Thymus (tissue), 14 donors: Measurements from ENCODE around the gene NDFIP1. TPM values are rescaled to one million over a fixed set of nuclear protein-coding genes. Genes with fewer than 3 reads are reported as not detected.

ENCODE experiments used
- DNase-seq, 9 donors: peaks; one replicate each; pipeline ENCODE4 v3.0.0-alpha.2; 2013; ENCODE audit warnings: low spot score in 9 of 9, low read depth in 6 of 9, missing footprints in 1 of 9
- H3K27ac ChIP-seq, 2 donors: one replicate each; pipeline ENCODE4 v1.5.1; 2013; ENCODE audit warnings: control low read depth in 1 of 2, low read depth in 1 of 2, low read length in 1 of 2, mild to moderate bottlenecking in 1 of 2, moderate library complexity in 1 of 2
- H3K27me3 ChIP-seq, 2 donors: one replicate each; pipeline ENCODE4 v1.5.1; 2013; ENCODE audit warnings: low read length in 1 of 2; ENCODE audit not compliant: control insufficient read depth in 2 of 2, insufficient read depth in 1 of 2
- H3K36me3 ChIP-seq, 2 donors: one replicate each; pipeline ENCODE4 v1.5.1; 2013; ENCODE audit warnings: low read length in 1 of 2, mild to moderate bottlenecking in 1 of 2, moderate library complexity in 1 of 2; ENCODE audit not compliant: control insufficient read depth in 2 of 2, insufficient read depth in 2 of 2
- H3K4me1 ChIP-seq, 2 donors: one replicate each; pipeline ENCODE4 v1.5.1; 2013; ENCODE audit warnings: low read length in 2 of 2; ENCODE audit not compliant: control insufficient read depth in 2 of 2, insufficient read depth in 2 of 2
- H3K4me3 ChIP-seq, 2 donors: one replicate each; pipeline ENCODE4 v1.5.1; 2013; ENCODE audit warnings: low read length in 2 of 2, control low read depth in 1 of 2, mild to moderate bottlenecking in 1 of 2
- H3K9me3 ChIP-seq, 2 donors: one replicate each; pipeline ENCODE4 v1.5.1; 2013; ENCODE audit warnings: low read length in 1 of 2, mild to moderate bottlenecking in 1 of 2; ENCODE audit not compliant: control insufficient read depth in 2 of 2, insufficient read depth in 1 of 2
- WGBS: extraction: QIAGEN DNeasy Blood & Tissue Kit; methylation state at CpG from one replicate; pipeline ENCODE4 v1.1.7; 2013; 5-methylcytosine and 5-hydroxymethylcytosine counted together
- long read RNA-seq, 10 donors: transcript quantifications; one replicate each; lab custom pipeline, GENCODE V29; 2026
- polyA plus RNA-seq: library from polyadenylated mRNA; stranded (reverse); fragments of 200-250 nt; gene quantifications from one replicate; pipeline ENCODE4 v1.2.3, GENCODE V29; 2013
- total RNA-seq: library from RNA; stranded (reverse); fragments of 120-200 nt; gene quantifications from one replicate; pipeline ENCODE4 v1.2.4, GENCODE V29; 2013
- donor health status: healthy.

Gene NDFIP1
- total RNA-seq = 39.7 TPM
- polyA plus RNA-seq = 121 TPM
- long read RNA-seq, donor 1, partial matches to known transcripts = 0 of 4 reads
- long read RNA-seq, donor 1, other reads (novel, unspliced or antisense) = 0 of 4 reads
- long read RNA-seq, donor 2 = 0 reads
- long read RNA-seq, donor 3, full-length matches to known transcripts = 61 of 92 reads
- long read RNA-seq, donor 3, partial matches to known transcripts = 31 of 92 reads
- long read RNA-seq, donor 3, other reads (novel, unspliced or antisense) = 0 of 92 reads
- long read RNA-seq, donor 4, full-length matches to known transcripts = 37 of 45 reads
- long read RNA-seq, donor 4, partial matches to known transcripts = 8 of 45 reads
- long read RNA-seq, donor 4, other reads (novel, unspliced or antisense) = 0 of 45 reads
- long read RNA-seq, donor 5, full-length matches to known transcripts = 117 of 183 reads
- long read RNA-seq, donor 5, partial matches to known transcripts = 66 of 183 reads
- long read RNA-seq, donor 5, other reads (novel, unspliced or antisense) = 0 of 183 reads
- long read RNA-seq, donor 6, full-length matches to known transcripts = 56 of 113 reads
- long read RNA-seq, donor 6, partial matches to known transcripts = 57 of 113 reads
- long read RNA-seq, donor 6, other reads (novel, unspliced or antisense) = 0 of 113 reads
- long read RNA-seq, donor 7, transcript NDFIP1-201 (8 exons, 3,851 nt) = major isoform, 41 of 71 reads
- long read RNA-seq, donor 7, partial matches to known transcripts = 30 of 71 reads
- long read RNA-seq, donor 7, other reads (novel, unspliced or antisense) = 0 of 71 reads
- long read RNA-seq, donor 8, transcript NDFIP1-201 (8 exons, 3,851 nt) = major isoform, 20 of 20 reads
- long read RNA-seq, donor 8, partial matches to known transcripts = 0 of 20 reads
- long read RNA-seq, donor 8, other reads (novel, unspliced or antisense) = 0 of 20 reads
- long read RNA-seq, donor 9, transcript NDFIP1-201 (8 exons, 3,851 nt) = major isoform, 39 of 48 reads
- long read RNA-seq, donor 9, partial matches to known transcripts = 9 of 48 reads
- long read RNA-seq, donor 9, other reads (novel, unspliced or antisense) = 0 of 48 reads
- long read RNA-seq, donor 10, full-length matches to known transcripts = 46 of 69 reads
- long read RNA-seq, donor 10, partial matches to known transcripts = 23 of 69 reads
- long read RNA-seq, donor 10, other reads (novel, unspliced or antisense) = 0 of 69 reads

- Histone ChIP-seq H3K27me3 (no peaks in the 10 kb centered on the region), H3K4me3 (peak within 1 kb of the TSS; percentile 73 to 91), H3K9me3 (no peaks in the 10 kb centered on the region), H3K4me1 (peaks cover 15 to 28% of the 10 kb centered on the region in 2 donors), H3K36me3 (no peaks in the 10 kb centered on the region), H3K27ac (peak within 1 kb of the TSS; percentile 89 to 100)
- WGBS = 4% methylated on average over 103 of the region's 103 CpGs
- DNase-seq = peak in 7 of 9 donors; percentile 42 to 89 (median 72)
These were observed at the start of gene NDFIP1 for GRCh38 chr5:142108432-142109330. TSS of gene NDFIP1 (plus strand) at chr5:142108779. CDS start at chr5:142108975, 196 bp downstream.

DNA sequence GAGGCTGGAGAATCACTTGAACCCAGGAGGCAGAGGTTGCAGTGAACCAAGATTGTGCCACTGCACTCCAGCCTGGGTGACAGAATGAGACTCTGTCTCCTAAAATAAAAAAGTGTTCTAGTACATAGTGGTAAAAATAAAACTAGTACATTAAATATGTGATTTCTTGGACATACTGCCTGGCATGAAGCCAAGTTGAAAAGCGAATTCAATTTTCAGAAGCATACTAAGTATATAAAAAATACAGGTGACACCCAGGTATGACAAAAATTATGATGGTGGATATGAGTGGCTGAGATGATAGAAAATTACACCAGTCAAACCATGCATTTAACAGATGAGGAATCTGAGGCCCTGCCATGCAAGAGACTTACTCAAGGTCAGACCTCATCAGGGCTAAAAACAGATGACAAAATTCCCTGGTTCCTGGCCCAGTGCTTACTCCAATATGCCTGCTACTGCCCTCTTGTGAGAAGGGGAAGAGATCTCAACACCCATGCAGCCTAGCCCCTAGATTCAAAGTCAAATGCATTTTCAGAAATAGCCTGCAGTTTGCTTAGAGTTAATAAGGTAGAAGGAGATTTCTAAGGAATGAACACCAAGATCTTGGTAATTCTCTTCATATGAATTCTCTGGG lies 49.2 kb upstream of the NDFIP1 start:
- Histone ChIP-seq H3K27me3 (no peaks in the 10 kb centered on the region), H3K4me3 (no peak overlapping the region), H3K27ac (no peak overlapping the region), H3K36me3 (no peaks in the 10 kb centered on the region), H3K4me1 (peaks cover 0 to 8% of the 10 kb centered on the region in 2 donors), H3K9me3 (no peaks in the 10 kb centered on the region)
- no peak for DNase-seq
- WGBS = 93% methylated on average over 1 of the region's 1 CpG

DNA sequence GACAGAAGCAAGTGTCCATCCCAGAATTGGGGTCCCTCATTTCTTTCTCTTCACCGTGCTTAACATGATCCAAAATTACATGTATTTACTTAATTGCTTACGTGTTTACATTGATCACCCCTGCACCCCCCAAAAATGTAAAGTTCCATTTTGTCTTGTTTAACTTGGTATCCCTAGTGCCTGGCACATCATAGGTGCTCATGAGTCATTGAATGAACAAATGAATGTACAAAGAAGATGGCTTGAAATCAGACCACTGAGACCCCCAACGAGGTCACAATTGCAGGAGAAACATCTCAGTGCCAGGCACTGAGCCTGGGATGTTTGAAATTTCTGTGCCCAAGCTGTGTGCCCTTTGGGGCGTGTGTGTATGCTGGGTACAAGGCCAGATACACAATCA lies 45.2 kb upstream of the NDFIP1 start:
- WGBS = 92% methylated on average over 4 of the region's 4 CpGs

GRCh38 chr5:142063878-142064331 lies 44.7 kb upstream of the NDFIP1 start:
- Histone ChIP-seq H3K27me3 (peaks cover 0 to 3% of the 10 kb centered on the region in 2 donors), H3K9me3 (no peaks in the 10 kb centered on the region), H3K36me3 (no peaks in the 10 kb centered on the region), H3K4me3 (no peak overlapping the region), H3K4me1 (peaks cover 0 to 8% of the 10 kb centered on the region in 2 donors), H3K27ac (no peak overlapping the region)
- peak in 5 of 9 donors; percentile 8 to 60 (median 23) for DNase-seq
- WGBS = 36% methylated on average over 10 of the region's 10 CpGs

More for the DNA sequence above, 45.2 kb upstream of the NDFIP1 start:
- no peaks in the 10 kb centered on the region for H3K36me3 ChIP-seq
- H3K9me3 ChIP-seq = no peaks in the 10 kb centered on the region
- H3K4me3 ChIP-seq = no peak overlapping the region
- H3K4me1 ChIP-seq = peaks cover 0 to 8% of the 10 kb centered on the region in 2 donors
- peaks cover 0 to 3% of the 10 kb centered on the region in 2 donors for H3K27me3 ChIP-seq
- no peak overlapping the region for H3K27ac ChIP-seq
- no peak for DNase-seq

- no peak for DNase-seq
- 69% methylated on average over 2 of the region's 2 CpGs for WGBS
- H3K4me3 ChIP-seq = no peak overlapping the region
- H3K27ac ChIP-seq = no peak overlapping the region
- peaks cover 0 to 3% of the 10 kb centered on the region in 2 donors for H3K27me3 ChIP-seq
- no peaks in the 10 kb centered on the region for H3K36me3 ChIP-seq
- H3K4me1 ChIP-seq = peaks cover 0 to 8% of the 10 kb centered on the region in 2 donors
- no peaks in the 10 kb centered on the region for H3K9me3 ChIP-seq
These were observed 43.3 kb upstream of the NDFIP1 start for GRCh38 chr5:142065273-142065672.

DNA sequence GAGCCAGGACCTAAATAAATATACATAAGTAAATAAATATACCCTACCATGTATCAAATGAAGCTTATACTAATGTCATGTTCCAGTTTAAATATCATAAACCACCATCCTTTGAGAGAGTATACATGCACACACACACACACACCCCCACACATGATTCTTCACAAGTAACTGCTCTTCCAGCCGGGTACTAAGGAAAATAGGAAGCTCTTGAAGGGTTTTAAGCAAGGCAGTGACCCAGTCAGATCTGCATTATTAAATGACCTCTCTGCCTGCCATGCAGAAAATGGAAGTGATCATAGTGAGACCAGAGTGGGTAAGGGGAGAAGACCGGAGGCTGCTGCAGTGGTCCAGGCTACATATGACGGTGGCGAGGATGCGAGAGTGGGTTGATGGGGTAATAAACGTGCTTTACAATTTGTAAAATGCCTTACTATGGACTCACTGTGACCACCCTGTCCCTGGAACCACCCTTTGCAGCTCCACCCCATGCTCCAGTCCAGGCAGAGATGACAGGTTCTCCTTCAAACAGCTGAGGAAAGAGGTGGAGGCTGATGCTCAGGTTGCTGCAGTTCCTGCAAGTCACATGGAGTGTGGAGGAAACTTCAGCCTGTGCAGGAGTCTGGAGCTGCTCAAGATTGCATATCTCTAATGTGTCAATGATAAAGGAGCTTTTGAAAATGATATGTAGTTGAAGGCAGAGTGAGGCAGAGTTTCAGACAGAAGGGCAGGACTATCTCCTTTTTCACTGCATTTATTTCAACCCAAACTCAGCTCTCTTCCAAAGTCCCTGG lies 38.8 kb upstream of the NDFIP1 start:
- Histone ChIP-seq H3K4me3 (no peak overlapping the region), H3K4me1 (no peaks in the 10 kb centered on the region), H3K36me3 (no peaks in the 10 kb centered on the region), H3K27me3 (peaks cover 0 to 3% of the 10 kb centered on the region in 2 donors), H3K9me3 (no peaks in the 10 kb centered on the region), H3K27ac (no peak overlapping the region)
- no peak for DNase-seq
- WGBS = 96% methylated on average over 6 of the region's 6 CpGs

DNA sequence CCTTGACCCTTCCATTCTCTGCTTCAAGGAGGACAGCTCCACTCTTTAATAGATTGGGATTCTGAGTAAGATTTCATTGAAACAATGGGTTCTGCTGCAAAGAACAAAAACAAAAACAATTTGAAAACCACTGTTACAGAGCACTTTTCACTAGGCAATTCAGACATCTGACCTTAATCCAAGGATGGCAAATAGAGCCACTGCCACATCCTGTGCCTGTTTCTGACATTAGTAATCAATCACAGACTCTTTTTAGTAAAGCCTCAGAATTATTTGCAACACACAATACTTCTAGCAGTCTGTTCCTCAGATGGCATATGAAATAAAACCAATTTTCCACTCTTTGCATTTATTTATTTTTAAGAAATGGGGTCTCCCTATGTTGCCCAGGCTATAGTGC lies 37.8 kb upstream of the NDFIP1 start:
- no peaks in the 10 kb centered on the region for H3K36me3 ChIP-seq
- H3K9me3 ChIP-seq = no peaks in the 10 kb centered on the region
- no peaks in the 10 kb centered on the region for H3K27me3 ChIP-seq
- H3K4me3 ChIP-seq = no peak overlapping the region
- no peak overlapping the region for H3K27ac ChIP-seq
- no peak for DNase-seq
- H3K4me1 ChIP-seq = no peaks in the 10 kb centered on the region
